SH-SY5Y (cell line): ENCODE data around the gene SGMS1.

ENCODE experiments used
- GATA2 ChIP-seq: IDR thresholded peaks from 2 replicates; pipeline ENCODE4 v1.6.1; 2011; ENCODE audit warnings: mild to moderate bottlenecking, low read depth, low read length
- GATA3 ChIP-seq: IDR thresholded peaks from 2 replicates; pipeline ENCODE4 v1.6.1; 2011; ENCODE audit warnings: low read depth, mild to moderate bottlenecking, low read length, moderate library complexity

DNA sequence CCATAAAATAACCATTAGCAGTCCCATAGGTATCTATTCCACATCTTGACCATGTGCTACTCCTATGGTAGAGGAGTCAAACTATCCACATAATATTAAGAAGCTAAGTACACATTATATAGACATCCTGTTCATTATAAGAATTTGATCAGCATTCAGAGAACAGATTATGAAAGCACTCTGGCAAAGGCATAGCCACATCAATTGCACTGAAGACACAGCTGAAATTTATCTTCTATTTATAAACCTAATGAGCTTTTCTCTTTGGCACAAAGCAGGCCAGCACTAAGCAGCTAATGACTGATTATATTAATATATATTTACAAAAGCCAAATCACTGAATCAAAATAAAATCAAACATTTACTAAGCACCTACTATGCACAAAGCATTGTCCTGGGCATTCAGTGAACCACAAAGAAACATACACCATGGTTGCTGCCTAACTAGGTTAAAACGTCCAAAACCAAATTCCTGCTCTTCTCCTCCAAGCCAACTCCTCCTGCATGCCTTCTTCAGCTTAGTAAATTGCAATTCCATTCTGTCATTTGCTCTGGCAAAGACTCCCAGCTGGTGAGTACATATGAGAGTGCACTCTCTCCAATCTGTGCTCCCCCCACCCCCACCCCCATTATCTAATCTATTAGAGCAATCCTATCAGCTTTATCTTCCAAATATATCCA lies 249.8 kb downstream of the SGMS1 start:
- TF ChIP-seq GATA2 (no peak), GATA3 (no peak)
